ENCODE results near the gene NFATC1. TPM values are rescaled to one million over a fixed set of nuclear protein-coding genes. Genes with fewer than 3 reads are reported as not detected.

The NFATC1 gene
- total and polyA plus RNA-seq, 2 donors (not counting 1 experiment from before 2014, with no cell fraction given): 0.92 to 4.3 TPM

DNA sequence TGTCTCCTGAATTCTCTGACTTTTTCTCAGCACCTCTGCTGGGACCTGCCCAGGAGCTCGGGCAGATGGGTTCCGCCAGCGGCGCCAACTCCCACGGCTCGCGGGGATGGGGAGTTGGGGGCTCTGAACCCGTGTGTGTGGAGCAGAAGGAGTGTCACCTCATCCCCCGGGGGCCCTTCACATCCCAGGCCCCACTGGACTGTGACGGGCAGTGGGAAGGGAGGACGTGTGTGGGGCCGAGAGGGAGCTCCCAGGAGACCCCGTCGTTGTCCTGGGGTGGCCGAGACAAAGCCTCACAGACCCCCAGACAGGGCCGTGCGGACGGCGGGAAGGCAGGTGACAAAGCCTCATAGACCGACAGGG lies 153.9 kb downstream of the NFATC1 start:
- no peak overlapping the region for H3K4me2 ChIP-seq (ENCODE audit: extremely low read depth, insufficient read depth, low read length)
- no peak overlapping the region for H2AFZ ChIP-seq (ENCODE audit: low read length)
- no peak overlapping the region for H3K27ac ChIP-seq (ENCODE audit: insufficient read depth, low read length)
- H3K36me3 ChIP-seq (ENCODE audit: control insufficient read depth, insufficient read depth, low read length): no peaks in the 10 kb centered on the region
- no peaks in the 10 kb centered on the region for H4K20me1 ChIP-seq (ENCODE audit: control insufficient read depth, extremely low read depth, insufficient read depth, low read length)
- DNase-seq (ENCODE audit: low read depth in 2 of 2): no peak
- H3K27me3 ChIP-seq (ENCODE audit: control insufficient read depth, insufficient read depth, low read length): no peaks in the 10 kb centered on the region
- no peak overlapping the region for H3K9ac ChIP-seq (ENCODE audit: insufficient read depth, low read length)
- no peaks in the 10 kb centered on the region for H3K4me1 ChIP-seq (ENCODE audit: control insufficient read depth, extremely low read depth, insufficient read depth, low read length)
- H3K79me2 ChIP-seq (ENCODE audit: control insufficient read depth, insufficient read depth, low read length): no peaks in the 10 kb centered on the region
- no peak overlapping the region for H3K4me3 ChIP-seq (replicated peaks in 1 of 4; ENCODE audit: control extremely low read depth in 1 of 4, insufficient read depth in 1 of 4, low read depth in 3 of 4, low read length in 4 of 4)
- no peaks in the 10 kb centered on the region for H3K9me3 ChIP-seq (ENCODE audit: control insufficient read depth, insufficient read depth, low read depth, low read length)
- no peak for TF ChIP-seq EZH2 (IDR thresholded peaks at IDR 0.05; ENCODE audit: low read length, missing control alignments)
- TF ChIP-seq, protein P1, sequence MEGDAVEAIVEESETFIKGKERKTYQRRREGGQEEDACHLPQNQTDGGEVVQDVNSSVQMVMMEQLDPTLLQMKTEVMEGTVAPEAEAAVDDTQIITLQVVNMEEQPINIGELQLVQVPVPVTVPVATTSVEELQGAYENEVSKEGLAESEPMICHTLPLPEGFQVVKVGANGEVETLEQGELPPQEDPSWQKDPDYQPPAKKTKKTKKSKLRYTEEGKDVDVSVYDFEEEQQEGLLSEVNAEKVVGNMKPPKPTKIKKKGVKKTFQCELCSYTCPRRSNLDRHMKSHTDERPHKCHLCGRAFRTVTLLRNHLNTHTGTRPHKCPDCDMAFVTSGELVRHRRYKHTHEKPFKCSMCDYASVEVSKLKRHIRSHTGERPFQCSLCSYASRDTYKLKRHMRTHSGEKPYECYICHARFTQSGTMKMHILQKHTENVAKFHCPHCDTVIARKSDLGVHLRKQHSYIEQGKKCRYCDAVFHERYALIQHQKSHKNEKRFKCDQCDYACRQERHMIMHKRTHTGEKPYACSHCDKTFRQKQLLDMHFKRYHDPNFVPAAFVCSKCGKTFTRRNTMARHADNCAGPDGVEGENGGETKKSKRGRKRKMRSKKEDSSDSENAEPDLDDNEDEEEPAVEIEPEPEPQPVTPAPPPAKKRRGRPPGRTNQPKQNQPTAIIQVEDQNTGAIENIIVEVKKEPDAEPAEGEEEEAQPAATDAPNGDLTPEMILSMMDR (conservative IDR thresholded peaks at IDR 0.05 in 1 of 2, IDR thresholded peaks at IDR 0.05 in 1 of 2; ENCODE audit: low read depth in 1 of 2, low read length in 2 of 2): no peak

- H3K4me3 ChIP-seq (replicated peaks in 1 of 4; ENCODE audit: control extremely low read depth in 1 of 4, insufficient read depth in 1 of 4, low read depth in 3 of 4, low read length in 4 of 4): no peak overlapping the region
- H3K9me3 ChIP-seq (ENCODE audit: control insufficient read depth, insufficient read depth, low read depth, low read length): no peaks in the 10 kb centered on the region
- H3K4me1 ChIP-seq (ENCODE audit: control insufficient read depth, extremely low read depth, insufficient read depth, low read length): no peaks in the 10 kb centered on the region
- H4K20me1 ChIP-seq (ENCODE audit: control insufficient read depth, extremely low read depth, insufficient read depth, low read length): no peaks in the 10 kb centered on the region
- no peaks in the 10 kb centered on the region for H3K27me3 ChIP-seq (ENCODE audit: control insufficient read depth, insufficient read depth, low read length)
- no peak overlapping the region for H2AFZ ChIP-seq (ENCODE audit: low read length)
- TF ChIP-seq EZH2 (IDR thresholded peaks at IDR 0.05; ENCODE audit: low read length, missing control alignments): no peak
- TF ChIP-seq, protein P1 (conservative IDR thresholded peaks at IDR 0.05 in 1 of 2, IDR thresholded peaks at IDR 0.05 in 1 of 2; ENCODE audit: low read depth in 1 of 2, low read length in 2 of 2): no peak
- no peaks in the 10 kb centered on the region for H3K36me3 ChIP-seq (ENCODE audit: control insufficient read depth, insufficient read depth, low read length)
- H3K79me2 ChIP-seq (ENCODE audit: control insufficient read depth, insufficient read depth, low read length): no peaks in the 10 kb centered on the region
- no peak overlapping the region for H3K27ac ChIP-seq (ENCODE audit: insufficient read depth, low read length)
- H3K9ac ChIP-seq (ENCODE audit: insufficient read depth, low read length): no peak overlapping the region
- no peak for DNase-seq (ENCODE audit: low read depth in 2 of 2)
- no peak overlapping the region for H3K4me2 ChIP-seq (ENCODE audit: extremely low read depth, insufficient read depth, low read length)
Measured at GRCh38 chr18:79552140-79552631, 156.5 kb downstream of the NFATC1 start.

GRCh38 chr18:79552696-79553095 lies 157.0 kb downstream of the NFATC1 start:
- Histone ChIP-seq H3K4me1 (ENCODE audit: control insufficient read depth, extremely low read depth, insufficient read depth, low read length) (no peaks in the 10 kb centered on the region), H3K27me3 (ENCODE audit: control insufficient read depth, insufficient read depth, low read length) (no peaks in the 10 kb centered on the region), H3K79me2 (ENCODE audit: control insufficient read depth, insufficient read depth, low read length) (no peaks in the 10 kb centered on the region), H4K20me1 (ENCODE audit: control insufficient read depth, extremely low read depth, insufficient read depth, low read length) (no peaks in the 10 kb centered on the region), H2AFZ (ENCODE audit: low read length) (no peak overlapping the region), H3K9ac (ENCODE audit: insufficient read depth, low read length) (no peak overlapping the region), H3K9me3 (ENCODE audit: control insufficient read depth, insufficient read depth, low read depth, low read length) (no peaks in the 10 kb centered on the region), H3K4me2 (ENCODE audit: extremely low read depth, insufficient read depth, low read length) (no peak overlapping the region), H3K27ac (ENCODE audit: insufficient read depth, low read length) (no peak overlapping the region), H3K4me3 (replicated peaks in 1 of 4; ENCODE audit: control extremely low read depth in 1 of 4, insufficient read depth in 1 of 4, low read depth in 3 of 4, low read length in 4 of 4) (no peak overlapping the region), H3K36me3 (ENCODE audit: control insufficient read depth, insufficient read depth, low read length) (no peaks in the 10 kb centered on the region)
- TF ChIP-seq, protein P1 (conservative IDR thresholded peaks at IDR 0.05 in 1 of 2, IDR thresholded peaks at IDR 0.05 in 1 of 2; ENCODE audit: low read depth in 1 of 2, low read length in 2 of 2): no peak
- TF ChIP-seq EZH2 (IDR thresholded peaks at IDR 0.05; ENCODE audit: low read length, missing control alignments): no peak
- DNase-seq (ENCODE audit: low read depth in 2 of 2): no peak
